Neural crest cell (in vitro differentiated cells): Measurements from ENCODE around the gene KCTD17. TPM values are rescaled to one million over a fixed set of nuclear protein-coding genes. Genes with fewer than 3 reads are reported as not detected.

ENCODE experiments used
- DNase-seq: peaks from one replicate; pipeline ENCODE4 v3.0.0; 2021; ENCODE audit warnings: low read depth, mixed read lengths, low spot score
- H3K27ac Mint-ChIP-seq: one replicate; pipeline ENCODE4 v1.8.0; 2021; ENCODE audit warnings: mild to moderate bottlenecking, mixed read lengths; ENCODE audit not compliant: unreplicated experiment
- H3K27me3 Mint-ChIP-seq: 2 replicates; pipeline ENCODE4 v1.8.0; 2021; ENCODE audit warnings: low read depth, mild to moderate bottlenecking, mixed read lengths
- H3K36me3 Mint-ChIP-seq: 2 replicates; pipeline ENCODE4 v1.8.0; 2021; ENCODE audit warnings: low read depth, mild to moderate bottlenecking, mixed read lengths
- H3K4me1 Mint-ChIP-seq: 2 replicates; pipeline ENCODE4 v1.8.0; 2021; ENCODE audit warnings: mixed read lengths
- H3K4me3 Mint-ChIP-seq: one replicate; pipeline ENCODE4 v1.8.0; 2021; ENCODE audit warnings: mild to moderate bottlenecking, mixed read lengths
- H3K9me3 Mint-ChIP-seq: 2 replicates; pipeline ENCODE4 v1.8.0; 2021; ENCODE audit warnings: mixed read lengths
- total RNA-seq: library from RNA; stranded (reverse); gene quantifications from 2 replicates; pipeline ENCODE4 v1.2.1, GENCODE V29; 2021
- TF ChIP-seq, protein P1 (sequence below): fragments of 200-600 bp; sonication (generic); conservative IDR thresholded peaks from 2 replicates; pipeline ENCODE4 v1.5.0; 2021; ENCODE audit warnings: antibody characterized with exemption, mild to moderate bottlenecking

Gene KCTD17
- total RNA-seq, 1 donor from 2014 or later, result 95.8 TPM

DNA sequence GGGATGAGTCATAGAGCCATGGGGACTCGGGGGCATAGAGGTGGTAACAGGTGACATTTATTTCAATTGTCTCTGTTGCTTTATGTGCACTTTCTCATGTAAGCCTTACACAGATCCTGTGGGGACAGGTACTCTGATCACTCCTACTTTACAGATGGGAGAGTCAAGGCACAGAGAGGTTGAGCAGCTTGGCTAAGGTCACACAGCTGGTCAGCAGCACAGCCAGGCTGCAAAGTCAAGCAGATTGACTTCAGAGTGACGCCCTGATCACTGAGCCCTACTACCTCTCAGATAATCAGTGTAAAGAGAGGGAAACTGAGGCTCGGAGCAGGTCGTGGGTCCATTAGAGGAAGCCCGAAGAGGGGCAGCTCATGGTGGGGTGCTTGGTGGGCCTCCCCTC is 54.4 kb downstream of the KCTD17 start:
- Mint-ChIP-seq H3K27me3 (peaks cover 7% of the 10 kb centered on the region), H3K4me3 (no peak overlapping the region), H3K9me3 (no peaks in the 10 kb centered on the region), H3K27ac (no peak overlapping the region), H3K4me1 (no peaks in the 10 kb centered on the region), H3K36me3 (no peaks in the 10 kb centered on the region)
- DNase-seq, result no peak
- TF ChIP-seq, protein P1, sequence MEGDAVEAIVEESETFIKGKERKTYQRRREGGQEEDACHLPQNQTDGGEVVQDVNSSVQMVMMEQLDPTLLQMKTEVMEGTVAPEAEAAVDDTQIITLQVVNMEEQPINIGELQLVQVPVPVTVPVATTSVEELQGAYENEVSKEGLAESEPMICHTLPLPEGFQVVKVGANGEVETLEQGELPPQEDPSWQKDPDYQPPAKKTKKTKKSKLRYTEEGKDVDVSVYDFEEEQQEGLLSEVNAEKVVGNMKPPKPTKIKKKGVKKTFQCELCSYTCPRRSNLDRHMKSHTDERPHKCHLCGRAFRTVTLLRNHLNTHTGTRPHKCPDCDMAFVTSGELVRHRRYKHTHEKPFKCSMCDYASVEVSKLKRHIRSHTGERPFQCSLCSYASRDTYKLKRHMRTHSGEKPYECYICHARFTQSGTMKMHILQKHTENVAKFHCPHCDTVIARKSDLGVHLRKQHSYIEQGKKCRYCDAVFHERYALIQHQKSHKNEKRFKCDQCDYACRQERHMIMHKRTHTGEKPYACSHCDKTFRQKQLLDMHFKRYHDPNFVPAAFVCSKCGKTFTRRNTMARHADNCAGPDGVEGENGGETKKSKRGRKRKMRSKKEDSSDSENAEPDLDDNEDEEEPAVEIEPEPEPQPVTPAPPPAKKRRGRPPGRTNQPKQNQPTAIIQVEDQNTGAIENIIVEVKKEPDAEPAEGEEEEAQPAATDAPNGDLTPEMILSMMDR, result no peak

DNA sequence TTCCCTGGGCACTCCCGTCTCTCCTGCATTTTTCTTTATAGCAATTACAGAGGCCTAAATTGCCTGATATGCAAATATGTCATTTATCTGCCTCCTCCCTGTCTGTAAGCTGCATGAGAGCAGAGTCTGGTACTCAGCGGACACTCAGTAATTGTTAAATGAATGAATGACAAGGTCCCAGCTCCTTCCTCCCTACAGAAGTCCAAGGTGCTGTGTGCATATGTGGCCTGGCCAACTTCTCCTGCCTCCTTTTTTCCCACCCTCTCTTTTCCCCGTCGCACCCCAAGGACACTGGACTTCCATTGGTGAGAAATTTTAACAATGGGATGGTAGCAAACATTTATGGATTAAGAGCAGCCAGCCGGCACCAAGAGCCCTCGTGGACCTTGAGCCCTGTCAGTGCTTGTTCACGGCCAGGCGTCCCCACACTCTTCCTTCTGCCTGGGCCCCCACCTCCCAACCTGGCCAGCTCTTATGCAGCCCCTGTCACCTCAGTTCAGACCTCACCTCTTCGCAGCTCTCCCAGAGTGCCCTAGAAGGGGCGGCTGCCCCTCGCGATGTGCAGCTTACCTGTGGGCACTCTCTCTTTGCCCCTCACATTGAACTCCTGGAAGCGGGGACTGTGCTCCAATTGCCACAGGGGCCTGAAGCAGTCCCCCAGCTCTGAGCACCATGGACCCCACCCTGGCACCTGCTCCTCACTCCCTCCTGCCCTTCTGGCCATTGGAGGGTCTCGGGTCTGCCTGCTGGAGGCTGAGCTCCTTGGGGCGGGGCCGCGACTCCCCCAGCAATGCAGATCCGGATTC is 56.5 kb downstream of the KCTD17 start:
- Mint-ChIP-seq H3K4me1 (no peaks in the 10 kb centered on the region), H3K27me3 (peaks cover 7% of the 10 kb centered on the region), H3K9me3 (no peaks in the 10 kb centered on the region), H3K4me3 (no peak overlapping the region), H3K27ac (no peak overlapping the region), H3K36me3 (no peaks in the 10 kb centered on the region)
- TF ChIP-seq, protein P1, result no peak
- DNase-seq, result no peak

DNA sequence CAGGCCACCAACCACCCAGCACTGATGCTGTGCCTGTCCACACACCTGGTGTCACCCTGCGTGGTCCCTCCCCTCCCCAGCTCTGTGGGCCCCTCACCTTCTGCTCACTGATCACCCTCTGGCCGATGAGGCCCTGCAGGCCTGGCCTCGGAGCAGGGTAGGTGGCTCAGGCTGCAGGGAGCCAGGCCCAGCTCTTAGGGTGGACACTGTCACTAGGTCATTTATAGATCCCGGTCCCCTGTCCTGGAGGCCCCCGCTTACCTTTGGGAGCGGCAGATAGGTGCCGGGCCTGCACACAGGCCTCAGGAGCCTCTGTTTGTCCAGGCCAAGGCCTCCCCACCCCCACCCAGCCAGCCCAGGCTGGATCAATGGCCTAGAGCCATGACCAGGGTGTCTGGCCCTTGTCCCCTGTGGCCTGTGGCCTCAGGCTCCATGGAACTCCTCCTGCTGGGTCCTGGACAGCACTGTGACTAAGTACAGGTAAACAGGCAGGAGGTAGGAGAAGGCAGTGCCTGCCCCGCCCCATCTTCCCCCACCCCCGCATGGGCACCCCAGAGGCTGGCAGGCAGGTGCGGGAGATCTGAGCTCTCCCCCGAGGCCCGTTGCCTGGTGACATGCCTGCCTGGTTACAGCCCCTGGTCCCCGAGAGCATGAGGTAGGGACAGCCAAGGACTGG is 57.8 kb downstream of the KCTD17 start, which contains the start of gene TMPRSS6:
Gene TMPRSS6, minus strand, starts transcription at position 472 of the 676 bp plus-strand sequence. CDS start 6,296 bp downstream, outside the sequence.
- Mint-ChIP-seq H3K9me3 (no peaks in the 10 kb centered on the region), H3K27me3 (no peaks in the 10 kb centered on the region), H3K36me3 (no peaks in the 10 kb centered on the region), H3K27ac (peak within 1 kb of the TSS; percentile 71), H3K4me3 (no peak within 1 kb of the TSS), H3K4me1 (no peaks in the 10 kb centered on the region)
- TF ChIP-seq, protein P1, result no peak
- no peak for DNase-seq

DNA sequence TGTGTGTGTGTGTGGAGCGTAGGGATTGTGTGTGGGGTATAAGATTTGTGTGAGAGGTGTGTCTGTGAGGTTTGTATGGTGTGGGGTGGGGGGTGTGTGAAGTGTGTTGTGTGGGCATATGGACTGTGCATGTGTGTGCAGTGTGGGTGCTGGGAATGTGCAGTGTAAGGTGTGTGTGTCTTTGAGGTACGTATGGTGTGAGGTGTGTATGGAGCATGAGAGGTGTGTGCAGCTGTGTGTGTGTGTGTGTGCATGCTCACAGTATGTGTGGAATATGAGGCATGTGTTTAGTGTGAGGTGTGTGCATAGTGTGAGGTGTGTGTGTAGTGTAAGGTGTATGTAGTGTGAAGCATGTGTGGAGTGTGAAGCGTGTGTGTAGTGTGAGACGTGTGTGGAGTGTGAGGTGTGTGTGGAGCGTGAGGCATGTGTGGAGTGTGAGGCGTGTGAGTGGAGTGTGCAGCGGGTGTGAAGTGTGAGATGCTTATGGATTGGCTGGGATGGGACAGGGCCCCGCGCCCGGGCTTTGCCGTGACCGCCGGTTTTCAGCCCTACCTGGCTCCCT is 59.7 kb downstream of the KCTD17 start:
- Mint-ChIP-seq H3K27me3 (peaks cover 2% of the 10 kb centered on the region), H3K9me3 (no peaks in the 10 kb centered on the region), H3K4me1 (no peaks in the 10 kb centered on the region), H3K4me3 (no peak overlapping the region), H3K36me3 (no peaks in the 10 kb centered on the region), H3K27ac (no peak overlapping the region)
- no peak for DNase-seq
- TF ChIP-seq, protein P1, result no peak

DNA sequence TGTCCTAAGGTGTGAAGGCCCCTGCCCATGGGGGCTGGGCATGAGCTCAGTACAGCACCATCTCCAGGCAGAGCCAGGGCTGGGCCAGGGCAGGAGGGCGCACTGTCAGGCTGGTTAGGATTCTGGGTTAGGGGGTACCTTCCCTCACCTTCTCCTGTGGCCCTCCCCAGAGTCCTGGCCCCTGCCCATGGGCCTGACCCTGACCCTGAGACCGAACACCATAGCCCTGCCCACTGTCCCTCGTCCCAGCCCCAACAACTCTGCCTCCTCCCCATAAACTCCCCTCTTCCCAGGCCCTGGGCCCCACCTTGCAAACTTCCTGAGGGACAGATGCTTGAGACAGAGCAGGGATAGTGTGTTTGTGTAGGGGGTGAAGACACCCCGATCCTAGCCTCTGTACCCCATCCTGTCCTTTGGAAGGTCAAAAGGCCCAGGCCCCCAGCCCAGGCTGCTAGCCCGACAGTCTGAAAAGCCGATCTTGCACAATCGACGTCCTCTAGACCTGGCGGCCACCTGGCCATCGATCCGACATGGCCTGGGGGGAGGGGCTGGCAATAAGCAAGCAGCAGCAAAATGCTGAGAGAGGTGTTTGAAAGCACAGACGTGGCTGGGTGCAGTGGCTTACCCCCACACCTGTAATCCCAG is 60.7 kb downstream of the KCTD17 start:
- H3K27ac Mint-ChIP-seq, result no peak overlapping the region
- H3K36me3 Mint-ChIP-seq, result no peaks in the 10 kb centered on the region
- H3K27me3 Mint-ChIP-seq, result peaks cover 3% of the 10 kb centered on the region
- no peaks in the 10 kb centered on the region for H3K4me1 Mint-ChIP-seq
- H3K9me3 Mint-ChIP-seq, result no peaks in the 10 kb centered on the region
- H3K4me3 Mint-ChIP-seq, result no peak overlapping the region
- TF ChIP-seq, protein P1, result no peak
- DNase-seq, result no peak
